Brain microvascular endothelial cell (primary cell): ENCODE results near the gene MYRF.

Experiments
- DNase-seq: peaks from one replicate; pipeline ENCODE4 v3.0.0-alpha.2; 2020
- H3K27ac ChIP-seq: fragments of 250-450 bp; sonication (Bioruptor Pico); 2 replicates; pipeline ENCODE4 v1.5.1; 2020; ENCODE audit warnings: mild to moderate bottlenecking, moderate library complexity
- H3K27me3 ChIP-seq: fragments of 250-450 bp; sonication (Bioruptor Pico); replicated peaks from 2 replicates; pipeline ENCODE4 v1.5.1; 2020; ENCODE audit warnings: mild to moderate bottlenecking
- H3K36me3 ChIP-seq: fragments of 250-450 bp; sonication (Bioruptor Pico); replicated peaks from 2 replicates; pipeline ENCODE4 v1.5.1; 2020; ENCODE audit warnings: mild to moderate bottlenecking
- H3K4me3 ChIP-seq: 2 replicates; pipeline ENCODE4 v1.5.1; 2011; ENCODE audit warnings: low read depth, mild to moderate bottlenecking, control low read depth, low read length, moderate library complexity
- in situ Hi-C: cut with HindIII; loops from 2 replicates; pipeline ENCODE4 v1.10.0; 2017; ENCODE audit warnings: low sequenced_read_pairs, low pct_ligation_motif_present
- TF ChIP-seq, protein P1 (sequence below): IDR thresholded peaks from 2 replicates; pipeline ENCODE4 v1.5.1; 2011; ENCODE audit warnings: low read depth, mild to moderate bottlenecking, moderate library complexity, low read length, control low read depth, inconsistent platforms; ENCODE audit errors: missing control alignments

MYRF gene

DNA sequence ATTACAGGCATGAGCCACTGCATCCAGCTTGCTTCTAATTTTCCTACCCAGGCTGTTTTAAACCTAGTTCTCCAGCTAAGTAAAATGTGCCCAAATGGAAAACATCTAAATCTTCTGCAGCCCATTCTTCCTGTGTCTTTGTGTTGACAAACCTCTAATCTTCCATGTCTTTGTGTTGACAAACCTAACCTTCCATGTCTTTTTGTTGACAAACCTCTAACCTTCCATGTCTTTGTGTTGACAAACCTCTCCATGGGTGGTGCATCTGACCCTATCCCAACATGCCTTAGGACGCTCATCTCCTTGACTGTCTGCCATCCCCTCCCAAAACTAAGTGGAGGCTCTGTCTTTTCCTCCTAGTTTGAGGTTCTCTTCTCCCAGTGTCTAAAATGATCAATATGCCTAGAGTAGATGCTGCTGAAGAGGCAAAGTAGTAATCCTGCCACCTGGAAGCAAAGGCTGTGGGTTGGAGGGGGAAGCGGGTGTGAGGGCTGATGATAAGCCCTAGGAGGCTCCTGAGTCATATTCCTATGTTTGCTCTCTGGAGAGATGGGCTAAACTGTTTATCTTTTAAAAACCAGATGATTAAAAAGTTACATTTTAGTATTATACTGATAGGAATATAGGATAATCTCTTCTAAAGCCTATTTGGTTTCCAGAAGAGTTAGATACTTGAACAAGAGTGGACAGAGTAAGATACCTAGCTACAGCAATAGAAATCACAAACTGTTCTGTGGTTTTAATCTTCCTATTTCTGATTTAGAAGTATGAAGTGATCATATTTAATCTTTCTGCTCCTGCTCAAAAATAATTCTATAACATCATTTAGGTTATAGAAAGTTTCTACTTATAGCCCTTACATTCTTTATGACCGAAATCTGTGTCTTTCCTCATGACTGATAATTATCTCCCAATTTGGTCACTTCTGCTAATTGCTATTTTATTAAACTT is 48.2 kb downstream of the MYRF start:
- Histone ChIP-seq H3K36me3 (peaks cover 29% of the 10 kb centered on the region), H3K4me3 (no peak overlapping the region), H3K27me3 (no peaks in the 10 kb centered on the region), H3K27ac (no peak overlapping the region)
- TF ChIP-seq, protein P1, sequence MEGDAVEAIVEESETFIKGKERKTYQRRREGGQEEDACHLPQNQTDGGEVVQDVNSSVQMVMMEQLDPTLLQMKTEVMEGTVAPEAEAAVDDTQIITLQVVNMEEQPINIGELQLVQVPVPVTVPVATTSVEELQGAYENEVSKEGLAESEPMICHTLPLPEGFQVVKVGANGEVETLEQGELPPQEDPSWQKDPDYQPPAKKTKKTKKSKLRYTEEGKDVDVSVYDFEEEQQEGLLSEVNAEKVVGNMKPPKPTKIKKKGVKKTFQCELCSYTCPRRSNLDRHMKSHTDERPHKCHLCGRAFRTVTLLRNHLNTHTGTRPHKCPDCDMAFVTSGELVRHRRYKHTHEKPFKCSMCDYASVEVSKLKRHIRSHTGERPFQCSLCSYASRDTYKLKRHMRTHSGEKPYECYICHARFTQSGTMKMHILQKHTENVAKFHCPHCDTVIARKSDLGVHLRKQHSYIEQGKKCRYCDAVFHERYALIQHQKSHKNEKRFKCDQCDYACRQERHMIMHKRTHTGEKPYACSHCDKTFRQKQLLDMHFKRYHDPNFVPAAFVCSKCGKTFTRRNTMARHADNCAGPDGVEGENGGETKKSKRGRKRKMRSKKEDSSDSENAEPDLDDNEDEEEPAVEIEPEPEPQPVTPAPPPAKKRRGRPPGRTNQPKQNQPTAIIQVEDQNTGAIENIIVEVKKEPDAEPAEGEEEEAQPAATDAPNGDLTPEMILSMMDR = no peak
- in situ Hi-C loops = no loop called here
- DNase-seq = no peak

DNA sequence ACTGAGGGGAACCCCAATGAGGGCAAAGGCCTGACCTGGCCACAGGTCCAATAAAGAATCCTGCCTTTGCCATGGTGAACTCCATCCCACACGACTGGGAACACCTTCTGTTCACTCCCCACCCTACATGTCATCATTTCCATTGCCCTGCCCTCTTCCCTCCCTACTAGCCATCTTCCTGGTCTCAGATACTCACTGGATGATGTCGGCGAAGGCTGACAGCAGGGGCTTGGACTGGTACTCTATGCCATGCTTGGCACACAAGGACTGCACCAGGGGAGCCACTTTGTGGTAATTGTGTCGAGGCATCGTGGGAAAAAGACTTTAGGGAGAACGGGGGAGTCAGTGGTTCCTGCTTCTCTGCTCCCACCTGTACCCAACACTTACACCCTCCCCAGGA is 50.2 kb downstream of the MYRF start:
- Histone ChIP-seq H3K4me3 (no peak overlapping the region), H3K36me3 (peaks cover 39% of the 10 kb centered on the region), H3K27me3 (no peaks in the 10 kb centered on the region), H3K27ac (no peak overlapping the region)
- TF ChIP-seq, protein P1 = no peak
- in situ Hi-C loops = no loop called here
- no peak for DNase-seq

DNA sequence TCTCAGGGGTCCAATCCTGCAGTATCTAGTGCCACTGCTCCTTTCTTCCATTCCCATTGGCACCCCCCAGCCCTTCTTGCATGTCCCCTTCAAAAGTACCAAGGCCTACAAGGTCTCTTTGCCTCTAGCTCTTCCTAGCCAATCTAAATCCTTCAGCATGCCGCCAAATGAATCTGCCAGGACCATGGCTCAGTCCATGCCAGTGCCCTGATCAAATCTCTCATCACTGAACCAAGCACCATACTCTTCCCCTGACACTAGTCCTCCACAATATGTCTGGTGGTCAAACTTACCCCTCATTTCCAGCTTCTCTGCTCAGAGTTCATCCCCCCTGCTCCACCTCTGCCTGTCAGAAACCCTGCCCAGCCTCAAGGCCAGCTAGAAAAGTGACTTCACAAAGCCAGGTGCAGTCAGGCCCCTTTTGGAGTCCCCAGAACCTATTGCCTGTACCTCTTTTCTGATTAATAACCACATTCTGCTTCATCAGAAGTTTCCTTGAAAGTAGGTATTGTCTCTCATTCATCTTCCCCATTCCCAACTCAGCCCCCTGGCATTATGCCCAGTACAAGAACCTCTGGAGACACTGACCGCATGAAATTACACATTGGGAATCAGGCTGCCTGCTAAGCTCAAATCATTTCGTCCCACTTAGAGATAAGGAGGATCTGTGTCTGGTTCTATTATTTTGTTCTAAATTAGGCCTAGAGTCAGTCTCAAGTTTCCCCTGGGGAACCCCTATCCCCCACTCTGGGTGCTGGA is 51.6 kb downstream of the MYRF start:
- H3K27me3 ChIP-seq = no peaks in the 10 kb centered on the region
- in situ Hi-C loops = no loop called here
- peaks cover 49% of the 10 kb centered on the region for H3K36me3 ChIP-seq
- H3K27ac ChIP-seq = no peak overlapping the region
- TF ChIP-seq, protein P1 = no peak
- peak; percentile 20 for DNase-seq
- no peak overlapping the region for H3K4me3 ChIP-seq

DNA sequence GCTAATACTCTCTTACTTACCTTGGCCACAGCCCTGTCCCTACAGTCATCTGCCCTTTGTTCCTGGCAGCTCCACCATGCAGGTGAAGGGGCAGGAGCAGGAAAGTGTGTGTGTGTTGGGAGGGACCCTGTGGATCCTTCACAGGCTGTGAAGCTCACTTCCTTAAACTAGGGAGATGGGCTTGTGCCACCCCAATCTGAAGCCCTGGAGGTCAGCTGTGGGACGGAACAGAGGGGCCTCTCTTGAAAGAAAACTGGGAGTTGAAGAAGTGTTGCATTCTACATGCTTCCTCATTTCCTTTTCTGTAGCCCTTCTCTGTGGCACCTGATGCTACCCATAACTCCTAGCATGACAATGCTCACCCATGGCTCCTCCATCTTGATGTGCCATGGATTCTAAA is 52.7 kb downstream of the MYRF start:
- H3K27me3 ChIP-seq = no peaks in the 10 kb centered on the region
- H3K36me3 ChIP-seq = peaks cover 57% of the 10 kb centered on the region
- H3K4me3 ChIP-seq = no peak overlapping the region
- no peak for DNase-seq
- in situ Hi-C loops = no loop called here
- no peak overlapping the region for H3K27ac ChIP-seq
- TF ChIP-seq, protein P1 = no peak

DNA sequence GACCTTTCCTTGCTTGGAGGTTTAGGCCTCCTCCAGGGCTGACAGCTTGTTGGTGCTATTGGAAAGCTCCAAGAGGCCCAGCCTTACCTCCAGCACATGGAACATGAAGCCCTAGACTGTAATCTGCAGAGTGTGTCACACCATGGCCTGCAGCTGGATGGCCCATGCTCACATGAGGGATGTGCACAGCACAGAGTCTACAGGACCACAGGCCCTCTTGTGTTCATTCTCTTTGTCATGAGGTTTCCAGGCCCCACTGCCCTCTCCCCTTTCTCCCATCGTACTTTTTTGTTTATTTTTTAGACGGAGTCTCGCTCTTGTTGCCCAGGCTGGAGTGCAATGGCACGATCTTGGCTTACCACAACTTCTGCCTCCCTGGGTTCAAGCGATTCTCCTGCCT is 54.3 kb downstream of the MYRF start:
- Histone ChIP-seq H3K27me3 (no peaks in the 10 kb centered on the region), H3K4me3 (no peak overlapping the region), H3K36me3 (peaks cover 70% of the 10 kb centered on the region), H3K27ac (no peak overlapping the region)
- in situ Hi-C loops = no loop called here
- DNase-seq = no peak
- TF ChIP-seq, protein P1 = no peak
